ENCODE data around the gene PDE1C. TPM values are rescaled to one million over a fixed set of nuclear protein-coding genes. Genes with fewer than 3 reads are reported as not detected.

The PDE1C gene
- total RNA-seq, 3 donors from 2014 or later: not detected

GRCh38 chr7:31788883-31789680, 281.1 kb downstream of the PDE1C start:
- ATAC-seq (no peak), DNase-seq (no peak)
- H3K27me3 Mint-ChIP-seq (ENCODE audit: low read depth): no peaks in the 10 kb centered on the region
- H3K4me1 Mint-ChIP-seq (ENCODE audit: low read depth): no peaks in the 10 kb centered on the region
- H3K9me3 Mint-ChIP-seq: no peaks in the 10 kb centered on the region
- H3K36me3 Mint-ChIP-seq (ENCODE audit: insufficient read depth): no peaks in the 10 kb centered on the region
- no peak overlapping the region for H3K4me3 Mint-ChIP-seq

- no peaks in the 10 kb centered on the region for H3K4me1 Mint-ChIP-seq (ENCODE audit: low read depth)
- DNase-seq (no peak), ATAC-seq (no peak)
- H3K4me3 Mint-ChIP-seq: no peak overlapping the region
- no peaks in the 10 kb centered on the region for H3K9me3 Mint-ChIP-seq
- no peaks in the 10 kb centered on the region for H3K27me3 Mint-ChIP-seq (ENCODE audit: low read depth)
- no peaks in the 10 kb centered on the region for H3K36me3 Mint-ChIP-seq (ENCODE audit: insufficient read depth)
Measured at GRCh38 chr7:31788445-31788844, 281.8 kb downstream of the PDE1C start.

- no peak for ATAC-seq
- no peak for DNase-seq
- Mint-ChIP-seq H3K27me3 (ENCODE audit: low read depth) (no peaks in the 10 kb centered on the region), H3K4me3 (no peak overlapping the region), H3K4me1 (ENCODE audit: low read depth) (no peaks in the 10 kb centered on the region), H3K36me3 (ENCODE audit: insufficient read depth) (no peaks in the 10 kb centered on the region), H3K9me3 (no peaks in the 10 kb centered on the region)
Measured at GRCh38 chr7:31786326-31786725, 283.9 kb downstream of the PDE1C start.

GRCh38 chr7:31785101-31785500, 285.1 kb downstream of the PDE1C start:
- Mint-ChIP-seq H3K4me1 (ENCODE audit: low read depth) (no peaks in the 10 kb centered on the region), H3K36me3 (ENCODE audit: insufficient read depth) (no peaks in the 10 kb centered on the region), H3K4me3 (no peak overlapping the region), H3K9me3 (no peaks in the 10 kb centered on the region), H3K27me3 (ENCODE audit: low read depth) (no peaks in the 10 kb centered on the region)
- DNase-seq (no peak), ATAC-seq (no peak)

- Mint-ChIP-seq H3K9me3 (no peaks in the 10 kb centered on the region), H3K4me1 (ENCODE audit: low read depth) (no peaks in the 10 kb centered on the region), H3K27me3 (ENCODE audit: low read depth) (no peaks in the 10 kb centered on the region), H3K36me3 (ENCODE audit: insufficient read depth) (no peaks in the 10 kb centered on the region), H3K4me3 (no peak overlapping the region)
- no peak for ATAC-seq
- DNase-seq: no peak
Measured at GRCh38 chr7:31783221-31783620, 287.0 kb downstream of the PDE1C start.

- Mint-ChIP-seq H3K4me1 (ENCODE audit: low read depth) (no peaks in the 10 kb centered on the region), H3K27me3 (ENCODE audit: low read depth) (no peaks in the 10 kb centered on the region), H3K9me3 (no peaks in the 10 kb centered on the region), H3K4me3 (no peak overlapping the region), H3K36me3 (ENCODE audit: insufficient read depth) (no peaks in the 10 kb centered on the region)
- DNase-seq (no peak), ATAC-seq (no peak)
Measured at GRCh38 chr7:31782411-31782991, 287.7 kb downstream of the PDE1C start.

- DNase-seq (no peak), ATAC-seq (no peak)
- H3K4me1 Mint-ChIP-seq (ENCODE audit: low read depth): no peaks in the 10 kb centered on the region
- no peaks in the 10 kb centered on the region for H3K9me3 Mint-ChIP-seq
- H3K27me3 Mint-ChIP-seq (ENCODE audit: low read depth): no peaks in the 10 kb centered on the region
- H3K36me3 Mint-ChIP-seq (ENCODE audit: insufficient read depth): no peaks in the 10 kb centered on the region
- no peak overlapping the region for H3K4me3 Mint-ChIP-seq
Measured at GRCh38 chr7:31778296-31778695, 291.9 kb downstream of the PDE1C start.

GRCh38 chr7:31776616-31777015, 293.6 kb downstream of the PDE1C start:
- DNase-seq: no peak
- H3K4me1 Mint-ChIP-seq (ENCODE audit: low read depth): no peaks in the 10 kb centered on the region
- no peak for ATAC-seq
- no peaks in the 10 kb centered on the region for H3K27me3 Mint-ChIP-seq (ENCODE audit: low read depth)
- no peak overlapping the region for H3K4me3 Mint-ChIP-seq
- no peaks in the 10 kb centered on the region for H3K36me3 Mint-ChIP-seq (ENCODE audit: insufficient read depth)
- no peaks in the 10 kb centered on the region for H3K9me3 Mint-ChIP-seq

- H3K9me3 Mint-ChIP-seq: no peaks in the 10 kb centered on the region
- no peaks in the 10 kb centered on the region for H3K27me3 Mint-ChIP-seq (ENCODE audit: low read depth)
- DNase-seq (no peak), ATAC-seq (no peak)
- H3K4me3 Mint-ChIP-seq: no peak overlapping the region
- no peaks in the 10 kb centered on the region for H3K4me1 Mint-ChIP-seq (ENCODE audit: low read depth)
- no peaks in the 10 kb centered on the region for H3K36me3 Mint-ChIP-seq (ENCODE audit: insufficient read depth)
Measured at GRCh38 chr7:31775556-31775955, 294.7 kb downstream of the PDE1C start.

- ATAC-seq (no peak), DNase-seq (no peak)
- no peaks in the 10 kb centered on the region for H3K36me3 Mint-ChIP-seq (ENCODE audit: insufficient read depth)
- no peaks in the 10 kb centered on the region for H3K4me1 Mint-ChIP-seq (ENCODE audit: low read depth)
- peaks cover 8% of the 10 kb centered on the region for H3K9me3 Mint-ChIP-seq
- no peak overlapping the region for H3K4me3 Mint-ChIP-seq
- H3K27me3 Mint-ChIP-seq (ENCODE audit: low read depth): no peaks in the 10 kb centered on the region
Measured at GRCh38 chr7:31772211-31772610, 298.0 kb downstream of the PDE1C start.

GRCh38 chr7:31767686-31768358, 302.4 kb downstream of the PDE1C start:
- Mint-ChIP-seq H3K9me3 (peaks cover 14% of the 10 kb centered on the region), H3K36me3 (ENCODE audit: insufficient read depth) (no peaks in the 10 kb centered on the region)

GRCh38 chr7:31764462-31764861, 305.7 kb downstream of the PDE1C start:
- no peak for ATAC-seq
- peaks cover 14% of the 10 kb centered on the region for H3K9me3 Mint-ChIP-seq

More at GRCh38 chr7:31767686-31768358, 302.4 kb downstream of the PDE1C start:
- Mint-ChIP-seq H3K27me3 (ENCODE audit: low read depth) (no peaks in the 10 kb centered on the region), H3K4me3 (no peak overlapping the region), H3K4me1 (ENCODE audit: low read depth) (no peaks in the 10 kb centered on the region)
- ATAC-seq (no peak), DNase-seq (no peak)

GRCh38 chr7:31763548-31763947, 306.7 kb downstream of the PDE1C start:
- DNase-seq (no peak), ATAC-seq (no peak)
- H3K27me3 Mint-ChIP-seq (ENCODE audit: low read depth): no peaks in the 10 kb centered on the region
- H3K4me1 Mint-ChIP-seq (ENCODE audit: low read depth): no peaks in the 10 kb centered on the region
- H3K9me3 Mint-ChIP-seq: peaks cover 9% of the 10 kb centered on the region
- no peaks in the 10 kb centered on the region for H3K36me3 Mint-ChIP-seq (ENCODE audit: insufficient read depth)
- no peak overlapping the region for H3K4me3 Mint-ChIP-seq

More at GRCh38 chr7:31764462-31764861, 305.7 kb downstream of the PDE1C start:
- Mint-ChIP-seq H3K4me3 (no peak overlapping the region), H3K36me3 (ENCODE audit: insufficient read depth) (no peaks in the 10 kb centered on the region), H3K4me1 (ENCODE audit: low read depth) (no peaks in the 10 kb centered on the region), H3K27me3 (ENCODE audit: low read depth) (no peaks in the 10 kb centered on the region)
- no peak for DNase-seq

GRCh38 chr7:31761646-31762045, 308.6 kb downstream of the PDE1C start:
- Mint-ChIP-seq H3K36me3 (ENCODE audit: insufficient read depth) (no peaks in the 10 kb centered on the region), H3K4me3 (no peak overlapping the region)
- ATAC-seq: no peak

GRCh38 chr7:31758755-31759154, 311.5 kb downstream of the PDE1C start:
- ATAC-seq (no peak), DNase-seq (no peak)
- H3K4me3 Mint-ChIP-seq: no peak overlapping the region
- H3K9me3 Mint-ChIP-seq: peaks cover 7% of the 10 kb centered on the region
- H3K27me3 Mint-ChIP-seq (ENCODE audit: low read depth): no peaks in the 10 kb centered on the region
- H3K4me1 Mint-ChIP-seq (ENCODE audit: low read depth): no peaks in the 10 kb centered on the region
- H3K36me3 Mint-ChIP-seq (ENCODE audit: insufficient read depth): no peaks in the 10 kb centered on the region

More at GRCh38 chr7:31761646-31762045, 308.6 kb downstream of the PDE1C start:
- DNase-seq: no peak
- Mint-ChIP-seq H3K9me3 (peaks cover 9% of the 10 kb centered on the region), H3K27me3 (ENCODE audit: low read depth) (no peaks in the 10 kb centered on the region), H3K4me1 (ENCODE audit: low read depth) (no peaks in the 10 kb centered on the region)

All from activated T-cell treated with anti-CD3 and anti-CD28 coated beads, Interleukin-2, amount 50 U/mL, for 4 hours (primary cell).